ENCODE results near the gene DNTTIP2.

DNA sequence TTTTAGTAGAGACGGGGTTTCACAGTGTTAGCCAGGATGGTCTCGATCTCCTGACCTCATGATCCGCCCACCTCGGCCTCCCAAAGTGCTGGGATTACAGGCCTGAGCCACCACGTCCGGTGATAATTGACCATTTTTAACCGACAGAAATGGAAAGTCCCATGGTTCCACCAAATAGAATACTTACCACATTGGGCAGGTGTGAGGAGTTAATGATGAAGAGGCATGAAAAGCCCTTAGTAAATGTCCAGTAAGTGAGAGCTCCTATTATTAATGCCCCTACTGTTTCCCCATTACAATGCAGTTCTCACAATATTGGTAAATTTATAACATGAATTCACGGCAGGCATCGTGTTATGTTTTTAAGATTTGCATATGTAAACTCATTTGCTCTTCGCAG, 38.3 kb upstream of the DNTTIP2 start:
- TF ChIP-seq EP300 (IDR thresholded peaks at IDR 0.05) = no peak
- no peak for TF ChIP-seq POLR2A (IDR thresholded peaks at IDR 0.05)
- TF ChIP-seq, protein P1, sequence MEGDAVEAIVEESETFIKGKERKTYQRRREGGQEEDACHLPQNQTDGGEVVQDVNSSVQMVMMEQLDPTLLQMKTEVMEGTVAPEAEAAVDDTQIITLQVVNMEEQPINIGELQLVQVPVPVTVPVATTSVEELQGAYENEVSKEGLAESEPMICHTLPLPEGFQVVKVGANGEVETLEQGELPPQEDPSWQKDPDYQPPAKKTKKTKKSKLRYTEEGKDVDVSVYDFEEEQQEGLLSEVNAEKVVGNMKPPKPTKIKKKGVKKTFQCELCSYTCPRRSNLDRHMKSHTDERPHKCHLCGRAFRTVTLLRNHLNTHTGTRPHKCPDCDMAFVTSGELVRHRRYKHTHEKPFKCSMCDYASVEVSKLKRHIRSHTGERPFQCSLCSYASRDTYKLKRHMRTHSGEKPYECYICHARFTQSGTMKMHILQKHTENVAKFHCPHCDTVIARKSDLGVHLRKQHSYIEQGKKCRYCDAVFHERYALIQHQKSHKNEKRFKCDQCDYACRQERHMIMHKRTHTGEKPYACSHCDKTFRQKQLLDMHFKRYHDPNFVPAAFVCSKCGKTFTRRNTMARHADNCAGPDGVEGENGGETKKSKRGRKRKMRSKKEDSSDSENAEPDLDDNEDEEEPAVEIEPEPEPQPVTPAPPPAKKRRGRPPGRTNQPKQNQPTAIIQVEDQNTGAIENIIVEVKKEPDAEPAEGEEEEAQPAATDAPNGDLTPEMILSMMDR (IDR thresholded peaks at IDR 0.05) = no peak
- no peak for TF ChIP-seq POLR2AphosphoS5 (IDR thresholded peaks at IDR 0.05)

Data from stomach (tissue), 4 donors.